ENCODE data around the gene ZNF597.
A peak's percentile ranks its signal among the peaks of the same experiment; 100 is the strongest.
"Not testable (repeated sequence)": the region's sequence is repeated elsewhere in the genome, so short reads cannot be mapped to it uniquely, and the experiment has no call there.

ZNF597 gene

DNA sequence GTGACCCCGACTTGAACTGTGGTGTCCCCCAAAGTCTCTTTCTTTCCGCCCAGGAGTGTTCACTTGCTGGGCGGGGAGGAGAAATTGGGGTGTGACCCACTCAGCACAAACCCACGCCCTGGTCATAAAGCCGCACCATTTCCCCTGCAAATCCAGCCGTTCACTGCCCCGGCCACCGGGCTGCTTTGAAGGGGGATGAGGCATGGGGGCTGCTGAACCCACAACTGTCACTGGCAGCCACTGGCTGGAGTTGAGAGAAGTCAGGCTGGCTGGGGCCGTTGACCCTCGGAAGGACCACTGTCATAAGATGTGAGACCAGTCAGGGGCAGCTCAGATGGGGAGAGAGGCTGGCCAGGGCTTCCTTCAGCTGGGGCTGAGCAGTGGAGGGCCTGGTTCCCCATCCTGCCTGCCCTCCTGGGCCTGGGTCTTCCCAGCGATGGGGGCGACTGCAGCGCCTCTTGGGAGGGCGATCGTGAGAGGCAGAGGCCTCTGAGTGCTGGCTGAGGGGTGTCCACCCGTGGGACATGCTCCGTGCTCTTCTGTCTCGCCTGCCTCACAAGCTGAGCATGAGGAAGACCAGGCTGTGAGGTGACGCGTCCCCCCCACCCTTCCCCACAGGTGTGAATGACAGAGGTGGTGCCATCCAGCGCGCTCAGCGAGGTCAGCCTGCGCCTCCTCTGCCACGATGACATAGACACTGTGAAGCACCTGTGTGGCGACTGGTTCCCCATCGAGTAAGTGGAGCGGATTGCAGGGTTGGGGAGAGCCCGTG is 32.5 kb upstream of the ZNF597 start:
- DNase-seq (ENCODE audit: low read depth) = no peak

DNA sequence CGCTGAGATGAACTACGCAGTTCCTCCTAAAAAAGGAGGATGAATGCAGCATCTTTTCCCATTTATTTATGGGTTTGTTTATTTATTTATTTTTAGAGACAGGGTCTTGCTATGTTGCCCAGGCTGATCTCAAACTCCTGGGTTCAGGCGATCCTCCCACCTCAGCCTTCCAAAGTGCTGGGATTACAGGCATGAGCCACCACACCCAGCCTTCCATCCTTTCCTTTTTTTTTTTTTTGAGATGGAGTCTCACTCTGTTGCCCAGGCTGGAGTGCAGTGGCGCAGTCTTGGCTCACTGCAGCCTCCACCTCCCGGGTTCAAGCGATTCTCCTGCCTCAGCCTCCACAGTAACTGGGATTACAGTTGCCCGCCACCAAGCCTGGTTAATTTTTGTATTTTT is 31.6 kb upstream of the ZNF597 start:
- DNase-seq (ENCODE audit: low read depth) = not testable (repeated sequence)

DNA sequence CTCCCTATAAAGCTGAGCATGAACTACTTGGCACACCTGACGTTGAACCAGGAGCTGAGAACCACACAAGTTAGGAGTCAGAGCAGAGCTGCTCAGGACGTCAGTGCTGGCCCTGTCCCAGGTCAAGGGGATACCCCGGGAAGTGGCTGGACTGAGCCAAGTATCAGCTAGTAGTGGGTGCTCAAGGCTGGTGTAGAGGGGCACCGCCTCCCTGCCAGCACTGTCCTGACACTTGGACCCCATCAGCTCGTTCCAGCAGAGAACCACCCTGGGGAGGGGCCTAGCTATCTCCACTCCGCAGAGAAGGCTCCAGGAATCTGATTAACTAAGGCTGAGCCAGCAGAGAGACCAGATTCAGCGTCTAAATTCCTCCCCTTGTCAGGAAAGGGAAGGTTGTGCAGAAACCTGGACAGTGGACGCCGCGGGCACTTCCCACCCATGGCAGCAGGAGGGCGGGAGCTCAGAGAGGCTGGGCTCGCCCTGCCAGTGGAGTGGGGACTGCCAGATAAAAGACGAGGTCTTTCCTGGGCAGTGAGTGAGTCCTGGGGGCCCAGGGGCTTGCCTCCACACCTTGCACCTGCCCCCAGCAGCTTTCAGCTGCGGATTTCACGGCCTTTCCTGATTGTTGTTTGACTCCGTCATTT is 31.0 kb upstream of the ZNF597 start:
- no peak for DNase-seq (ENCODE audit: low read depth)

DNA sequence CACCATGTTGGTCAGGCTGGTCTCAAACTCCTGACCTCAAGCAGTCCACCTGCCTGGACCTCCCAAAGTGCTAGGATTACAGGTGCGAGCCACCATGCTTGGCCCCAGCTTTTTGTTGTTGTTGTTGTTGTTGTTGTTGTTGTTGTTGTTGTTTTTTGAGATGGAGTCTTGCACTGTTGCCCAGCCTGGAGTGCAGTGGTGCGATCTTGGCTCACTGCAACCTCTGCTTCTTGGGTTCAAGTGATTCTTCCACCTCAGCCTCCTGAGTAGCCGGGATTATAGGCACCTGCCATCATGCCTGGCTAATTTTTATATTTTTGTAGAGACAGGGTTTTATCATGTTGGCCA is 30.3 kb upstream of the ZNF597 start:
- not testable (repeated sequence) for DNase-seq (ENCODE audit: low read depth)

DNA sequence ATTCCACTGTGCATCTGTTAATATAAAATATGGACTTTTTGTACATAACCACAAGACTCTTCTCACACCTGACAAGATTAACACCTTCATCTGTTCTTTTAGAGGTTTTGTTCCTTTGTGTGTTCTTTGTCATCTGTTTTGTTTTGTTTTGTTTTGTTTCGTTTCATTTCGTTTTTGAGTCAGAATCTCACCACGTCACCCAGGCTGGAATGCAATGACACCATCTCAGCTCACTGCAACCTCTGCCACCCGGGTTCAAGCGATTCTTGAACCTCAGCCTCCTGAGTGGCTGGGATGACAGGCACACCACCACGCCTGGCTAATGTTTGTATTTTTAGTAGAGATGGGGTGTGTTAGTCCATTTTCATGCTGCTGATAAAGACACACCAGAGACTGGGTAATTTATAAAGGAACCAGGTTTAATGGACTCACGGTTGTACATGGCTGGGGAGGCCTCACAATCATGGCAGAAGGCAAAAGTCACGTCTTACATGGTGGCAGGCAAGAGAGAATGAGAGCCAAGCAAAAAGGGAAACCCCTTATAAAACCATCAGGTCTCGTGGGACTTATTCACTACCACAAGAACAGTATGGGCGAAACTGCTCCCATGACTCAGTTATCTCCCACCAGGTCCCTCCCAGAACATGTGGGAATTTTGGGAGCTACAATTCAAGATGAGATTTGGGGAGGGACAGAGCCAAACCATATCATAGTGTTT is 29.7 kb upstream of the ZNF597 start:
- no peak for DNase-seq (ENCODE audit: low read depth)

DNA sequence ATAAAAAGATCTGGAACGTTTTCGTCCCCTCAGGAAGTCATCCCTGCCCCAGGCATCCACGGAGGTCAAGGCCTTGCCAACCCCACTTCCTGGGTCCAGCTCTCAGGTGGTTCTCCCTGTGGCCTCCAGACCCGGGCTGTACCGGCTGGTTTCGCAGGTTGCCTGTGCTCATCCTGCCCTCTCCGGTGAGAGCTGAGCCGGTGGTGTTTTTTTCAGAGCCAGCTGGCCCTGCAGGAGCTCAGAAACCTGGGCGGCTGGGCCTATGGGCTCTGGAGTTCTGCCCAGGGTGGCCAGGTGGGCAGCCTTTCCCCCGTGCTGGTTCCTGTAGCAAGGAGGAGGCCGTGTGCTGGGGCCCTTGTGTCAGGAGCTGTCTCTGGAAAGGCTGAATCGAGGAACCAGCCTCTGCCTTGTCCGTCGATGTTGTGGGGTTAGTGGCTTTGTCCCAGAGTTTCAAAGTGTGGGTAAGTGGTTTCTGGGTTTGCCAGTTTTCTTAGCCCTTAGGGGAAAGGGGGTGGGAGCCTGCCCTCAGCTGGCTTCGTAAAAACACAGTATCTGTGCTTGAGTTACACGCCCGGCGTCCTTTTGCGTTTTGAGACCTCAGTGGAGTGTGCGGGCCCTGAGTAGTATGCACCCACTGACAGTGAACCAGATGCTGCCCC is 28.3 kb upstream of the ZNF597 start:
- no peak for DNase-seq (ENCODE audit: low read depth)

DNA sequence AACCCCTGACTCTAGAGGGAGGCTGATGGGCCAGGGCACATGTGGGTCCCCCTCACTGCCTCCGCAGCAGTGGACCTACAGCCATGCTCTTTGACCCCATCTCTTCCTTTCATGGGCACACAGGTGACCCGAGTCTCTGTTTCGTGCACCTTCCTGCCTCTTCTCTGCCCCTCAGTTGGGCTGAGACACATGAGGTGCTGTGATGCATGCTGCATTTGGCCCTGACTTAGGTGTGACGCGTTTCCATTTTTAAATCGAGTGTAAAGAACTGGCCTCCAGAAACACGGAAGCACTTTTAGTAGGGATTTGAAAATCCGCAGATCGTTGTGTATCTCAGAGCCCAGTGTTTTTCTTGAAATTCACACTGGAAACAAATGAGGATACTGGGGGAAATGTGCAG is 27.4 kb upstream of the ZNF597 start:
- no peak for DNase-seq (ENCODE audit: low read depth)

DNA sequence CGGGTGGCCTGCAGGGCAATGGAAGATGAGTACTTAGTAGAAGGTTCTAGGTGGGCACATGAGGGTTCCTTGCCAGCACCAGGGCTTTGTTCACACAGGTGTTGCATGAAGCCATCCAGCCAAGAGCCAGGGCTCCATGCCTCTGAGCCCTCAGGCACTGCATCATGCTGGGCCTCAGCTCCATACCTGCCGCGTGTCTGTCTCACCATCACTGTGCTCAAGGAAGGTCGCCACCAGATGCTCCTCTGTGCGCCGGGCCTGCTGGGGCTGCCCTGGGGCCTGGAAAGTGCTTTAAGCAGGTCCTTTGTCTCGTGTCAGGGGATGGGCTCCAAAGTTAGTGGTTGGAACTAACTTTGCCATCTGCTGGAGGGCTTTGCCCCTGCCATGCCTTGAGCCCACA is 26.4 kb upstream of the ZNF597 start:
- DNase-seq (ENCODE audit: low read depth) = no peak

DNA sequence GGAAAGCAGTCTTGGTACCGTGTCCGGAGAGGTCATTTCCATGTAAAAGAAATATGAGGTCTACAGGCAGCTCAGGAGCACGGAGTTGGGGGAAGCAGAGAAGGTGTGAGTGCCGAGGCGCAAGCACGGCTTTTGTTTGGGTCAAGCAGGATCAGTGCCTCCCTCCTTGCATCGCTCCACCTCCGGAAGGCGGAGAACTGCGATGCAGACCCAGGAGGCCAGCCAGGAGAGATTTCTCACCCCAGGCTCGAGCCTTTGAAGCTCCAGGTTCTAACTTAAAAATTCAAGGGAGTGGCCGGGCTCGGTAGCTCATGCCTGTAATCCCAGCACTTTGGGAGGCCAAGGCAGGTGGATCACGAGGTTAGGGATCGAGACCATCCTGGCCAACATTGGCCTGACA is 25.2 kb upstream of the ZNF597 start:
- no peak for DNase-seq (ENCODE audit: low read depth)

DNA sequence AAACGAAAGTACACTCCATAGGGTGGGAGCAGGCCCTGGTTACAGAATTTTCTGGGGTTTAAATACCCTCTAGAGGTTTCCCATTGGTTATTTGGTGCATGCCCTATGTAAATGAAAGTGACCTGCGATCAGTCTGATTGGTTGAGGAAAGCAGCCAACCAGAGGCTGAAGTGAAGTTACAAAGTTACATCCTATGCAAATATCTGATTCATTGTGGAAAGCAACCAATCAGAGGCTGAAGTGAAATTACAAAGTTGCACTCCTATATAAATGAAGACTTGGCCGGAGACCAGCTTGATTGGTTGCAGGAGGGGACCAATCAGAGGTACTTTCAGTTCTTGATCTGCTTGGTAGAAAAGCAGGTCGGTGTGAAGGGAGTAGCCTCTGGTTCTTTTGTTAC is 24.6 kb upstream of the ZNF597 start:
- DNase-seq (ENCODE audit: low read depth) = no peak

DNA sequence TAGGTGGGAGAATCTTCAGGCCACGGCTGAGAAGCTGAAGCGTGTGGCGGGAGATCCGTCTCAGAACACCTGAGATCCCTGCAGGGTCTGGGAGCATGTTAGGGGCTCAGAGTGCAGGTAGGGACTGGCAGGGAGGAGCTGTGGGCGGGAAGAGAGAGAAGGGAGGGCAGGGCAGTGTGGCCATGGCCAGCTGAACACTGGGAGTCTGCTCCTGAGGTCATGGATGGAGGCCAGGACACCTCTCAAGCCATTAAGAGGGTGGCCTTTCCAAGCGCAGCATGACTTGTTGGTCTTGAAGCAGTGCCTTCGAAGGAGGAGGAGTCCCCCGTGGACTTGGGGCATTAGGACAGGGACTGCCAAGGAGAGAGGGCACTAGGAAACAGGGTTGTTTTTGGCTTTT is 23.9 kb upstream of the ZNF597 start:
- DNase-seq (ENCODE audit: low read depth) = no peak

DNA sequence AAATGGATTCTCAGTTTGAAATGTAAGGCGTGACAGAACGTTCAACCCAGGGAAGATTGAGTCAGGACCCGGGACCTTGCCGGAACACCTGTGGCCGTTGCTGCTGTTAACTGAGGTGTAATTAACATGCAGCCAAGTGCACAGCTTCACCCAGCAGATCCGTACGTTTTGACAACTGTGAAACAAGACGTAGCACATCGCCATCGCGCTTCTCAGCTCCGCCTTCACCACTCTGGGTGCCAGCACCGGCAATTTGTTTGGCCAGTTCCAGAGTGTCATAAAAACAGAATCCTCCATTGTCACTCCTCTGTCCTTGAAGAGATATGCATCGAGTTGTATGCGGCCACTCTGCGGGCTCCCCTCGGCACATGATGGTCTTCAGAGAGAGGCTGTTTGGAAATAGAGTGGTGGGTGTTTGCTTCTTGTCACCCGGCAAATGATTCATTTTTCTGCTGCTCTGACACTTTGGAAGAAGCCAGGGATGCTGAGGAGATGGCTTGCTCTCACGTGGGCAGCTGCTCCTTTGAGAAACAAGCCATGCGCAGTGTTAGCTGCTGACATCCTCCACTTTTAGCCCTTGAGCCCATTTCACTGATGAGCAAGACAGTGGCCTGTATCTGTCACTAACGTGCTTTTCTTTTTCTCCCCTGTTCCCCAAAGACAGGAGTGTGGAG is 22.7 kb upstream of the ZNF597 start:
- no peak for DNase-seq (ENCODE audit: low read depth)

DNA sequence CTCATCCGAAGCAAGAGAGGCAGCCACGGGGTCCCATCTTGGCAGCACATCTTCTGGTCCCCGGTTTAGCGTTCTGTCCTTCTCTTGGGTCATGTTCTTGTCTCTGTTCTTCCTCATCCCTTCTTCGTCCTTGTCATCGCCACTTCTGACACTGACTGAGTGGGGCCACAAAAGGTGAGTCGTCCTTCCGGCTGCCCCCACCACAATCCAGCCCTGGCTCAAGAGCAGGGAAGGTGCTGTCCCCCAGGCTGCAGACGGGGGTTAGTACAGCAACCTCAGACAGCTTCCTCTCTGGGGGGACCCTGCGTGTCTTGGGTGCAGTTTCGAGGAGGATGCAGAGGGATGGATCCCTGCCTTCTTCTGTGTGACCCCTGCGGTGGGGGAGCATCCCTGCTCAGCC is 22.0 kb upstream of the ZNF597 start:
- DNase-seq (ENCODE audit: low read depth) = no peak

DNA sequence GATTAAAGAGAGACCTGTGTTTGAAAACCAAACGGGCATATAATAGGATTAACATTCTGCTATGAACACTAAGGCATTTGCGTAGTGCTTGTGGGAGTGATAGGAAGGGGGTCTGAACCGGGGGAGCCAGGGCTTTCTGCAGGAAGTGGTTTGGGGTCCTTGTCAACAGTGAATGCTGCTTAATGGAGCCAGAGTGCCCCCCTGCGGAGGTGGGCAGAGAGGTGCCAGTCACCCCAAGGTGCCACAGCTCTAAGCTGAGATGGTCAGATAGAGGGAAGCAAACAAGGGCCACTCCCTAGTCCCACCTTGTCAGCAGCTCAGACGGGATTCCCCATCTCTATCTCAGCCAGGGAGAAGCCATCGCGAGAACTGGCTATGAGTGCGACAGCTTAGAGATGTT is 17.8 kb upstream of the ZNF597 start:
- DNase-seq (ENCODE audit: low read depth) = no peak

DNA sequence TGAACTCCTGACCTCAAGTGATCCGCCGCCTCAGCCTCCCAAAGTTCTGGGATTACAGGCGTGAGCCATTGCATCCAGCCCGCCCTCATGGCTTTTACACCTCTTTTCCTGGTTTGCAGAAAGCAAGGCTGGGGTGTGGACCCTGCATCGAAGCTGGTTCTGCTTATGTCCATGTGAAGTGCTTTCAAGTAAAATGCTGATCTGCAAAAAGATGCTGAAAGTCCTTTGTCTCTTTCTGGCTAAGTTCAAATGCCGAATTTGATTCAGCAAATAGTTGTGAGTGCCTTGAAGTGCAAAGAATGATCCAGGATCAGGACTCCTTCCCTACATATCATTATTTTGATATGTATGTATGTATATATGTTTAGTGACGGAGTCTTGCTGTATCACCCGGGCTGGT is 17.3 kb upstream of the ZNF597 start:
- DNase-seq (ENCODE audit: low read depth) = no peak

DNA sequence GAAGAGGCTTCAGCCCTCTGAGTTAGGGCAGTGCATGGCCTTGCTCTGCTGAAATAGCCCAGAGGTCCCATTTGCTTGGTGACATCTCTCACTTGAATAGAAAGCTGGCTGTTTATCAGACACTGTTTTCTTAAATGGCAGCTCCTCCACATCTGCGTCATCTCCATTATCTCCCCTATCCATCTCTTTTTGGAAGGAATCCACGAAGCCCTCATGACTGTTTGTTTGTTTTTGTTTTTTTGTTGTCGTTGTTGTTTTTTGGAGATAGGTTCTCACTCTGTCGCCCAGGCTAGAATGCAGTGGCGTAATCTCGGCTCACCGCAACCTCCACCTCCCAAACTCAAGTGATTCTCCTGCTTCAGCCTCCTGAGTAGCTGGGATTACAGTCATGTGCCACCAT is 16.8 kb upstream of the ZNF597 start:
- no peak for DNase-seq (ENCODE audit: low read depth)

DNA sequence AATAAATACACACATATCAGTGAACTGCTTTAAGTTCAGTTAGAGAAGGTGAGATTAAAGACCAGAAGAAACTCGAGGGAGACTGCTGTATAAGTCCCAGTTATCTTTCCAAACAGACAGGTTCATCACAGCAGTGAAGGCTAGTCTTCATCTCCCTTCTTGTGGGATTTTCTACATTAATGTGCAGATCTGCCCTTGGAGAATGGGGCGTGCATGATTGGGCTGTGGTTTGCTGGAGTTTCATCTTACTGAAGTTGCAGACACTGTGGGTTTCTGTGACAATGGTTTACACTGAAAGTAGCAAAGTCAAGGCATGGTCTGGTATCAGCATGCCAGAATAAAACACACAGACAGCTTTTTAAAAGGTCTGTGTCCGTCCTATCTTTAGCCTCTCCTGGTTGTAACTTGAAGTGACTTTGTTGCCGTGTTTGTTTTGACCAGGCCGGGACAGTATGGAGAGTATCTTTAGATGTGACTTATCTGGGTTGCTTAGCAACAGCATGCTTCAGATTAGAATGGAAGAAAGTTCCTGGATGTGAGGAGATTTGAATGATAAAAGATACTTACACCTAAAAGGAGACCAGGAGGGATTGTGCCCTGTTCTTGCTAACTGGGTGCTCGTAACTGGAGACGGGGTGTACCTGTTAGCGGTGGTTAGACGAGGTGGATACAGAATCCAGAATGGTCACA is 16.2 kb upstream of the ZNF597 start:
- no peak for DNase-seq (ENCODE audit: low read depth)

DNA sequence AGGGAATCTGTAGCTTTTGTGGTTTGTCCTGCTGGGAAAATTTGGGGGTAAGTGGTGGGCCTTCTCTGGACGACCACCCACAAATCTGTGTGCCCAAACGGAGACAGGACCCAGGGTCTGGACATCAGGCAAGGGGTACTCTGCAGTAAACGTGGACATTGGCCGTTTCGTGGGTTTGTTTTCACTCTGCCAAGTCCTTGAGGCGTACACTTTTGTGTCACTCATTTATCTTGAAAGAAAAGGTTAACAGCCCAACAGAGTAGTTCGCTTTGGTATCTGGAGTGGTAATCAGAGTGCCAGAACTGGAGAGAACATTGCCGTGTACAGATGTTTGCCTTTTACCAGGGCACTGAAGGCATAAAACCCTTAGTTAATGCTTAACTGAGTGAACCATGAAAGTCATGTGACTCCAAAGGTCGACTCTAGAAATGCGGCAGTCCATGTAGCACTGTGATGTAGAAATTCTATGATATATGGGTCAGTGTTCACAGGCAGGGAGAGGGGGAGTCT is 15.6 kb upstream of the ZNF597 start:
- no peak for DNase-seq (ENCODE audit: low read depth)

DNA sequence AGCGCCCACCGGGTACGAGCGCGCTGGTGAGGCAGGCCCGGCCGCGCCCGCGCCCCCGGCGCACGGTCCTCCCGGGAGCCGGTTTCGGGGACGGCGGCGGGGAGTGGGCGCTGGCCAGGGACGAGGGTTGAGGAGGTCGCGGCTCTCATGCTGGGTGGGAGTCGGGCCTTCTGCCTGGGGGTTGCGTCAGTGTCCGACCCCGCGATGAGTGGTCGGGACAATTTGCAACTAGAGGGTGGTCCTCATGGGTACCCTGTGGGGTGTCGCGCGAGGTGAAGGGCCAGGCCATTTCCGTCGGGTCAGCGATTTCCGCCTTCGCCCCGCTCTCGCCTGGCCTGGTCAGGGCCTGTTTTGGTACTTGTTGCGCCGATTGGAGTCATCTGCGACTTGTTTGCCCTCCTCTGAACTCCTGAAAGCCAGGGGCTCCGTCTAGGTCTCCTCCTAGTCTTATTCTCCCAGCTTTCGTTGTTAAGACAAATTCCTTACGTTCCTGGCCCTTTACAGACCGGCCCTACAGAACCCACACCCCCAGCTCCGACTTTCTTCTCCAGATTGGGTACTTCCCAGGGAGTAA is 15.1 kb upstream of the ZNF597 start:
- no peak for DNase-seq (ENCODE audit: low read depth)

DNA sequence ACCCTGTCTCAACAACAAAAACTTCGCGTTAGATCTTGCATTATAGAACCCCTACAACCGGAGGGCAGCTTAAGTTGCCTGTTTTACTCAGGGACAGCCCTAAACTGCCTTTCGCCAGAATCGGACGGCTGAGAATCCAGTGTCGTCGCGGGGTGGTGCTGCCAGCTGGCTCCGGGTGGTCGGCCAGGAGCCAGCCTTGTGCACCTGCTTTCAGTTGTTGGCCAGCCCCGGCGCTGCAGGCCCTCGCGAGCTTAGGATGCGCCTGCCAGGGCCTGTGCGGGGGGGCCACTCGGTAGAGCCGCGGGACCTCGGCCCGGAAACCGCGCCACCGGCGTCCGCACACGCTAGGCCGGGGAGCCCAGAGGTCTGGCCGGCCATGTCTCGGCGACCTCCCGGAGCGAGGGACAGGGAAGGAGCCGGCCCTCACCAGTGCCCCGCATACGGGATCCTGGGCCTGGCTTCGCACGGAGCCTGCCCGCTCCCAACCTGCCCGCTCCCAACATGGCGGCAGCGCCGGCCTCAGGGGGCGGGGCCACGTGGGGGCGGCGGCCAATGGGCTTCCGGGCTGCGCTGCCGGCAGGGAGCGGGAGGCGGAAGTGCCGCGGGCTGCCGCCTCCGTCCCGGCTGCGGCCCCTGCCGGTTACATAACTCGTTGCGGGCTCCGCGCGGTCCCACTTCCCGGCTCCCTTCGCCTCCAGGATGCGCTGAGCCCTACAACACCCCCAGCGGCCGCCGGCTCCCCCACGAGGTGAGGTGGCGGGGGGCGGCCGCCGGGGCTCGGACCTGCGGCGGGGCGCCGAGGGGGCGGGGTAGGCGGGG is 14.3 kb upstream of the ZNF597 start:
- peak; percentile 74 for DNase-seq (ENCODE audit: low read depth)
